Suppressor macrophage treated with lipopolysaccharide for 1 hour (primary cell): ENCODE data around the gene TYRP1.
"Not testable (repeated sequence)": the region's sequence is repeated elsewhere in the genome, so short reads cannot be mapped to it uniquely, and the experiment has no call there.

ENCODE experiments used
- DNase-seq, 3 donors: peaks; one replicate each; pipeline ENCODE4 v3.0.0-alpha.2; 2020 to 2022

The TYRP1 gene, protein sequence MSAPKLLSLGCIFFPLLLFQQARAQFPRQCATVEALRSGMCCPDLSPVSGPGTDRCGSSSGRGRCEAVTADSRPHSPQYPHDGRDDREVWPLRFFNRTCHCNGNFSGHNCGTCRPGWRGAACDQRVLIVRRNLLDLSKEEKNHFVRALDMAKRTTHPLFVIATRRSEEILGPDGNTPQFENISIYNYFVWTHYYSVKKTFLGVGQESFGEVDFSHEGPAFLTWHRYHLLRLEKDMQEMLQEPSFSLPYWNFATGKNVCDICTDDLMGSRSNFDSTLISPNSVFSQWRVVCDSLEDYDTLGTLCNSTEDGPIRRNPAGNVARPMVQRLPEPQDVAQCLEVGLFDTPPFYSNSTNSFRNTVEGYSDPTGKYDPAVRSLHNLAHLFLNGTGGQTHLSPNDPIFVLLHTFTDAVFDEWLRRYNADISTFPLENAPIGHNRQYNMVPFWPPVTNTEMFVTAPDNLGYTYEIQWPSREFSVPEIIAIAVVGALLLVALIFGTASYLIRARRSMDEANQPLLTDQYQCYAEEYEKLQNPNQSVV

GRCh38 chr9:12693141-12693540, at the start of gene TYRP1:
TSS of gene TYRP1 (plus strand) at chr9:12693385. CDS start at chr9:12693997, 612 bp downstream.
- no peak for DNase-seq

GRCh38 chr9:12643686-12644085, 49.5 kb upstream of the TYRP1 start:
- DNase-seq = no peak

GRCh38 chr9:12648925-12649324, 44.3 kb upstream of the TYRP1 start:
- DNase-seq = no peak

GRCh38 chr9:12651125-12651524, 42.1 kb upstream of the TYRP1 start:
- no peak for DNase-seq

- DNase-seq = no peak
Observed at GRCh38 chr9:12652973-12653372, 40.2 kb upstream of the TYRP1 start.

GRCh38 chr9:12656803-12657202, 36.4 kb upstream of the TYRP1 start:
- no peak for DNase-seq

DNA sequence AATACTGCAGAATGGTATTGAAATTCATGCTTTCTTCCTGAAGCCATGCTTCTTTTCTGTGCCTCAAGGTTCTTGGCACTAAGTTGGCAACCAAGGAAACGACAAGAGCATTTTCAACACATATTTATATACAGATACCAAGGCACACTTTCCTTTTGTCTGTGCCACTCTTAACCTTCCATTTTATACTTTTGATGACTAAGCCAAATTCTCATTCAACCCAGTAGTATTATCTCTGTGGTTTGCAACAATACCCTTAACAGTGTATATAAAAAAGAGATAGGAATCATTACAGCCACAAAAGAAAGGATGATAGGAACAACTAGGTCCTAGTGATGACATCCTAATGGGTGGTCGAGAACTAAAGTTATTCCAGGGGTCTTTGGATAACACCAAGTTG, 36.0 kb upstream of the TYRP1 start:
- DNase-seq = no peak

- no peak for DNase-seq
Observed at GRCh38 chr9:12657998-12658397, 35.2 kb upstream of the TYRP1 start.

DNA sequence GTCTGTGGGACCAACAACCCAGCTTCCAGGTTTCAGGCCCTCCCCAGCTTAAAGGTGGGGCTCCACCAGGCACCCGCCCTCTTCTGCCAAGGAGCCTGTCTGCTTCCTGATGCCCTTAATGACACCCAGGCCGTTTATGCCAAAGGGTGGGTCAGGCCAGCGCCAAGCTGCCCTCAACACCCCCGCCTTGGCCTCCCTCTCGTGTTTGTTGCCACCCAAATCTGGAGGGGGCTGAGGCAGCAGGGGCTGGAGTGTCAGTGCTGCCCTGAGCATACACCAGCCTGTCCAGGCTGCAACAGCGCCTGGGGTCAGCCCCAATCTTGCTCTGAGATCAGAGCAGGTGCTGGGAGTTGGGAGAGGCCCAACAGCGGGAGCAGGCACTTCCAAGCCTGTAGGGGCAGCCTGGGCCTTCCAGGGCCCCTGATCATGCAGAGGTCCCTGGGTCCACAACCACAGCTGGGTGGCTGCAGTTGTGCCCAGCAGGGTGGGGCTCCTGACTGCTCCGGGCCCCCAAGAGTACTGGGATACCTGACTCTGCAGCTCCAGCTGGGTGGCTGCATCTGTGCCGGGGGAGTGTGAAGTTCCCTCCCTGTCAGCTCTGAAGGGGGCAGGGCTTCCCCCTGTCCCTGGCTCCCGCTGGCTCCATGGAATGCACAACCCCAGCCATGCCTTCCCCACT, 34.5 kb upstream of the TYRP1 start:
- DNase-seq = no peak

GRCh38 chr9:12659220-12659619, 34.0 kb upstream of the TYRP1 start:
- no peak for DNase-seq

DNA sequence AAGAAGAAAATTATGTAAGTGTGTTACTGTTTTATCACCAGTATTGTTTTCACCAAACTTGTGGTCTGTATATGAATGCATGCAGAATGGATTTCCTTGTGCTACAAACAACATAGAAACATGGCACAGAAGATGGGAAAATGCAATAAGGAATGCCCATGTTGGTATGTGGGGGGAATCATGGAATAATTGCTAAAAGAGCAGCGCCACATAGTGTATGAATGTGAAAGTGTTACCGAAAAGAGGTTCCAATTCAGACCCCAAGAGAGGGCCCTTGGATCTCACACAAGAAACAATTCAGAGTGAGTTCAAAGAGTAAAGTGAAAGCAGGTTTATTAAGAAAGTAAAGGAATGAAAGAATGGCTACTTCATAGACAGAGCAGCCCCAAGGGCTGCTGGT, 26.4 kb upstream of the TYRP1 start:
- no peak for DNase-seq

DNA sequence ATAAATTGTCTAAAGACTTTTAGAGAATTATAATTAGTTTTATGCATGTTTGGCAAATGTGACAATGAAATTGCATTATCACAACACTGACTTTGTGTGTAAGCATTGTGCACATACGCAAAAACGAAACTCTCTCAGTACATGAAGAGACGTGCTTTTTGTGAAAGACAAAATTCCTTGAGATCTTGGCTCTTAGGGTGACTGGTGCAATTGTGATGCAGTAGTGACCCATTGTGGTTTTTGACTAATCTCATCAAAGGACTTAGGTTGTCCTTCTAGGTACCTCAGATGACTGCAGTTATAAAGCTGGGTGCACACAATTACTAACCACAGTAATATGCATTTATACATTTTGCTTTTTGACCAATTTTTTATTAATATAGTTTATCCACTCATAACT, 25.3 kb upstream of the TYRP1 start:
- DNase-seq = no peak

GRCh38 chr9:12670006-12670405, 23.2 kb upstream of the TYRP1 start:
- DNase-seq = no peak

DNA sequence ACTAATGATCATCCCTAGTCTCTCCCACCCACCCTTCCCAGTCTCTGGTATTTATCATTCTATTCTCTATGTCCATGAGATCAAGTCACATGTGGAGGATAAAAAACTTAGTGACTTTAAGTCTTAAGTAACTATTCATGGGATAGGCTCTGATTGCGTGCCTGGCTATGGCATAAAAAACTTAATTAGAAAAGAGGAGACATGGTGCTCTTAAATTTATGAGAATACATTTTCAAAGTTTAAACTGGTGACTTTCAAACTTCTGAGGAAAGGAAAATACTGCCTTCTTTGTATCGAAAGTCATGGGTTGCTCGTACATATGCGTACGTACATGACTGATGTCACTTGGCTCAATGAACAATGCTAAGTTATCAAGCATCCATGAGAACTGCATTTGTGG, 18.2 kb upstream of the TYRP1 start:
- DNase-seq = no peak

DNA sequence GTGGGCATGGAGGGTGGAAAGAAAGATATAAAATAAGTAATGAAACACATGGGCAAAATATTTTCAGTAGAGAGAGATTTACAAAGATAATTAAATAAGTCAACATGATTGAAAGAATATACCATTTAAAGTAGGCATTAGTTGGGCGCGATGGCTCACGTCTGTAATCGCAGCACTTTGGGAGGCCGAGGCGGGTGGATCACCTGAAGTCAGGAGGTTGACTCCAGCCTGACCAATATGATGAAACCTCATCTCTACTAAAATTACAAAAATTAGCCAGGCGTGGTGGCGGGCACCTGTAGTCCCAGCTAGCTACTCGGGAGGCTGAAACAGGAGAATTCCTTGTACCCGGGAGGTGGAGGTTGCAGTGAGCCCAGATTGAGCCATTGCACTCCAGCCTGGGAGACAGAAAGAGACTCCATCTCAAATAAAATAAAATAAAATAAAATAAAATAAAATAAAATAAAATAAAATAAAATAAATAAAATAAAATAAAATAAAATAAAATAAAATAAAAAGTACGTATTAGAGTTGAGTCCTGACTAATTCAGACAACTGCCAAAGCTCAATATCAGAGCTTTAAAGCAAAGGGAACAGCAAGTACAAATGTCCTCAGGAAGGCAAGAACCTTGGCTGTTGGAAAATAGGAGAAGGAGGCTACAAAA, 15.6 kb upstream of the TYRP1 start:
- not testable (repeated sequence) for DNase-seq

DNA sequence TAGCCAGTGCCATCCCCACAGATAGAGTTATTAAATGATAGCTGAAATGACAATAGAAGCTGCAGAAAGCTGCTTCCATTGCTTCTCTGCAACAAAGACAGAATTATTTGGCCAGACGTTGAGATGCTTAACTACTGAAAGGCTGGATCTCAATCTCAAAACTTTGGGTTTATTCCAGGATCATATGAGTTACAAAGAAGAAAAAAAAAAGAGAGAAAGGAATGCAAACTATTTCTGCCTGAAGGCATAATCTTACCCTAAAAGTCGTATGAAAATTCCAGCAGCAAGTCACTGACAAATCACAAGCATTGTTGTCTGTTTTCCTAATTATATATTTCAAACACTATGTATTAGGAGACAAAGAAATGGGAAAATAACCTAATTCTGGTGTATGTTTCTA, 12.8 kb upstream of the TYRP1 start:
- no peak for DNase-seq

DNA sequence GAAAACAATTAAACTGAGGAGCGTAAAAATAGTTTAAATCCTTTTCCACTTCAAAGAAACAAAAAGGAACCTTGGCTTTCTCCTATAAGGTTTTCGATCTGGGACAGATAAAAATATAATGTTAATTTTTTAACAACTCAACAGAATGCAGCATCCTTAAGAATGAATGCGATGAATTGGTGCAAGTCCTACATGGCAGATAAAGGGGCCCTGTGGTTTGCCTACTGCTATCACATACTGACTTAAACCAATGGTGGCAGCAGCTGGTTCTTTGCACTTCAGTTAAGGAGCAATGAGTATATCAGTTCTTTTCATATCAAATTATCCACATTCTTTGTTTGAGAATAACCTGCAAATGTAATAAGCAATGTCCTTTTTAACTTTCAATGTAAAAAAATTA, 12.4 kb upstream of the TYRP1 start:
- DNase-seq = no peak

DNA sequence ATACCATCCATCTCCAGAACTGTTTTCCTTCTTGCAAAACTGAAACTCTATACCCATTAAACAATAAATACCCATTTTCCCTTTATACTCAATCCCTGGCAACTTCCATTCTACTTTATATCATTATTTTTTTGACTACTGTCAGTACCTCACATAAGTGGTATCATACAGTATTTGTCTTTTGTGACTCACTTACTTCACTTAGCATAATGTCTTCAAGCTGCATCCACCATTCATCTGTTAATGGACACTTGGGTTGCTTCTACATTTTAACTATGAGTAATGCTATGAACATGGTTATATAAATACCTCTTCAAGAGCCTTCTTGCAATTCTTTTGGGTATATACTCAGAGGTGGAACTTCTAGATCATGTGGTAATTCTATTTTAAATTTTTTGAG, 11.6 kb upstream of the TYRP1 start:
- DNase-seq = no peak

DNA sequence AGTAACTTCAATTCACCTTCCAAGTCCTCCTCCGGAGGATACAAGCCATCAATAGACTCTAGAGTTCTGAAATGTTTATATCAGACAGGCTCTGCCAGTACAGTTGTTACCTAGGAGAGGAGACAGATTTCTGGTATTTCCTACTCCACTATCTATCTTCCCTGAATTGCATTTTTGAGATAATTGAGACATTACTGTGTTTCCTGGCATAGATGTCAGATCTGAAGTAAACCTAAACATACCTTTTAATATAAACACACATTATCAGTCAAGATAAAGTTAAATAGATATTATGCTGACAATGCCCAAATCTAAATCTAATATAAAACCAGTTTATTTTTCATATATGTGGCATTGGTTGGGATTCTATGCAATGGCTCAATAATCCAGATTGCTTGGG, 8.2 kb upstream of the TYRP1 start:
- DNase-seq = no peak

DNA sequence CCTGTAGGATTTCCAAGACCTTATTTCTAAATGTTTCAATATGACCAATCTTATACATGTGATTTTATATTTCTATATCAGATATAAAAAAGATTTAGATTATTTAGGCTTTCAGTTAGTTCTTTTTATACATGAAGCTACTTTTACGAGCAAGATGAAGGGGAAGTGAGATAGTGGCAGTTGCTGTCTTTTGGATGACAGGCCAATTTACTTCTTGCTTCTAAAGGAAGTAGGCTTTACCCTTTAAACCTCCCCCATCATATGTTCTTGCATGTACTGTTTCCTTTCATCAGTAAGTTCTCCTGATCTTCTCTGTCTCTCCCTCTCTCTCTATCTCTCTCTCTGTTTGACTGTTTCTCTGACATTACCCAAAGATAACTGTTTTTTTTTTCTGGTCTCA, 4.0 kb upstream of the TYRP1 start:
- DNase-seq = peak in 1 of 3 donors; percentile 6

GRCh38 chr9:12694013-12694412, 828 bp downstream of the TYRP1 start:
- DNase-seq = no peak

GRCh38 chr9:12695474-12695873, 2.3 kb downstream of the TYRP1 start:
- DNase-seq = no peak

- no peak for DNase-seq
Observed at GRCh38 chr9:12696931-12697622, 3.9 kb downstream of the TYRP1 start.
